OCI-LY7 (cell line): ENCODE measurements around the gene ABCC11.

ENCODE experiments used
- CTCF ChIP-seq: fragments of 200-600 bp; sonication (generic); conservative IDR thresholded peaks from 2 replicates; pipeline ENCODE4 v1.5.1; 2014; ENCODE audit warnings: mild to moderate bottlenecking, antibody characterized with exemption, low read length, moderate library complexity, mixed read lengths
- EZH2phosphoT487 ChIP-seq: fragments of 200-600 bp; sonication (generic); IDR thresholded peaks from 2 replicates; pipeline ENCODE4 v1.6.1; 2018; ENCODE audit warnings: low read depth, borderline replicate concordance, mild to moderate bottlenecking, mixed run types, antibody characterized with exemption, low read length, moderate library complexity, mixed read lengths

GRCh38 chr16:48256579-48257177 is 9.3 kb upstream of the ABCC11 start:
- TF ChIP-seq CTCF (no peak), EZH2phosphoT487 (no peak)
